Measurements from ENCODE around the gene UROS. TPM values are rescaled to one million over a fixed set of nuclear protein-coding genes. Genes with fewer than 3 reads are reported as not detected.

UROS gene
- total RNA-seq = 70.5 and 82.5 TPM in 2 replicates

DNA sequence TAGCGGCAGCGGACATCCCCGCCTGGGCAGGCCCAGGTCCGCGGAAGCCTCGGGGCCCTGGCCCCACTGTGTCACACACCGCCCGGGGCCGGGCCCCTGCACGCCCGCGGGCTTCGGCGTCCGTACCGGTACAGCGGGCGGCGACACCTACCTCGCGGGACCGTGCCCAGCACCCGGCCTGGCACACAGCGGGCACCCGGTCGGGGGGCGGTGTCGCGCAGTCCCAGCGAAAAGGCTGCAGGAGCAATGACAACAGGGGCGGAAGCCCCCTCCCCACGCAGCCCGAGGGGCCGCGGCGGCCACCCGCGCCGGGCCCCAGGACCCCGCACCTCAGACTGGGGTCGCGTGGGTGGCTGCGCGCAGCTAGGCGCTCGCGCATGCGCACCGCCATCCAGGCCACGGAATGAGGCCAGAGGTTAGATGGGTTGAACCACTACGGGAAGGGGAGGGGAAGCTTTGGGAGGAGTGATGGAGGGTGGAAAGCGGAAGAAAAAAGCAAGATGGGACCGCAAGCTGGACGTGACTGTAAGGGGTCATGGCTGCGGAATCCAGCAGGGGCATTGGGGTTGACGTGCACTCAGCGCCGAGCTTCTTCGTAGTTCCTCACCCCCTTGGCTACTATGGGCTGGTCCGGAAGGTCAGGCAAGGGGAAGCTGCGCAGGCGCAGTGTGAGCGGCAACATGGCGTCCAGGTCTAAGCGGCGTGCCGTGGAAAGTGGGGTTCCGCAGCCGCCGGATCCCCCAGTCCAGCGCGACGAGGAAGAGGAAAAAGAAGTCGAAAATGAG lies at the start of gene UROS, which contains the start of gene BCCIP:
TSS of gene UROS (minus strand) at position 381 of the 785 bp plus-strand sequence. CDS start 6,759 bp downstream, outside the sequence.
TSS of gene BCCIP (plus strand) at position 669 of the 785 bp plus-strand sequence. CDS start at position 681, 12 bp downstream.
- DNase-seq (ENCODE audit: low read depth) = peak; percentile 37
- no peaks in the 10 kb centered on the region for H3K27me3 ChIP-seq (ENCODE audit: control insufficient read depth, insufficient read depth, low read length)
- peaks cover 1% of the 10 kb centered on the region for H3K36me3 ChIP-seq (ENCODE audit: control insufficient read depth, insufficient read depth, low read length)
- H3K4me3 ChIP-seq (ENCODE audit: low read depth, low read length) = peak within 1 kb of the TSS; percentile 77
- TF ChIP-seq, protein P1, sequence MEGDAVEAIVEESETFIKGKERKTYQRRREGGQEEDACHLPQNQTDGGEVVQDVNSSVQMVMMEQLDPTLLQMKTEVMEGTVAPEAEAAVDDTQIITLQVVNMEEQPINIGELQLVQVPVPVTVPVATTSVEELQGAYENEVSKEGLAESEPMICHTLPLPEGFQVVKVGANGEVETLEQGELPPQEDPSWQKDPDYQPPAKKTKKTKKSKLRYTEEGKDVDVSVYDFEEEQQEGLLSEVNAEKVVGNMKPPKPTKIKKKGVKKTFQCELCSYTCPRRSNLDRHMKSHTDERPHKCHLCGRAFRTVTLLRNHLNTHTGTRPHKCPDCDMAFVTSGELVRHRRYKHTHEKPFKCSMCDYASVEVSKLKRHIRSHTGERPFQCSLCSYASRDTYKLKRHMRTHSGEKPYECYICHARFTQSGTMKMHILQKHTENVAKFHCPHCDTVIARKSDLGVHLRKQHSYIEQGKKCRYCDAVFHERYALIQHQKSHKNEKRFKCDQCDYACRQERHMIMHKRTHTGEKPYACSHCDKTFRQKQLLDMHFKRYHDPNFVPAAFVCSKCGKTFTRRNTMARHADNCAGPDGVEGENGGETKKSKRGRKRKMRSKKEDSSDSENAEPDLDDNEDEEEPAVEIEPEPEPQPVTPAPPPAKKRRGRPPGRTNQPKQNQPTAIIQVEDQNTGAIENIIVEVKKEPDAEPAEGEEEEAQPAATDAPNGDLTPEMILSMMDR (IDR thresholded peaks at IDR 0.05; ENCODE audit: insufficient read depth, low read length, poor library complexity, severe bottlenecking) = no peak

DNA sequence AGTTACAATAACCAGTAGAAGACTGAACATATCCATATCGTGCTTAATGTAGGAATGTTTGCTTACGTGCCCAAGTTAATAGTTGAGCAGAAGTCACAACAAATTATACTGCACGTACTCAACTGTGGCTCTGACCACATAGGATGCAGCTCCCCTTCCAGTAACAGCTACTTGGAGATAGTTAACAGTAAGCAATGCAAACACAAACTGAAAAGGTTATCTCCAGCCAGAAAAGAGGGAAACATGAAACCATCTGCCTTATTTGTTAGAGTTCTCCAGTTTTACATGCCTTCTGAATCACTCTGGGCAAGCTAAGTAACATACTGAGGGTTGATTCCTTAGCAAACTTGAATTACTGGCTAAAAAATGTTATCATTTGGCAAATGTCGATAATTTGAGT lies 48.3 kb upstream of the UROS start:
- TF ChIP-seq, protein P1 (IDR thresholded peaks at IDR 0.05; ENCODE audit: insufficient read depth, low read length, poor library complexity, severe bottlenecking) = no peak
- Histone ChIP-seq H3K36me3 (ENCODE audit: control insufficient read depth, insufficient read depth, low read length) (no peaks in the 10 kb centered on the region), H3K27me3 (ENCODE audit: control insufficient read depth, insufficient read depth, low read length) (no peaks in the 10 kb centered on the region), H3K4me3 (ENCODE audit: low read depth, low read length) (no peak overlapping the region)
- DNase-seq (ENCODE audit: low read depth) = no peak

DNA sequence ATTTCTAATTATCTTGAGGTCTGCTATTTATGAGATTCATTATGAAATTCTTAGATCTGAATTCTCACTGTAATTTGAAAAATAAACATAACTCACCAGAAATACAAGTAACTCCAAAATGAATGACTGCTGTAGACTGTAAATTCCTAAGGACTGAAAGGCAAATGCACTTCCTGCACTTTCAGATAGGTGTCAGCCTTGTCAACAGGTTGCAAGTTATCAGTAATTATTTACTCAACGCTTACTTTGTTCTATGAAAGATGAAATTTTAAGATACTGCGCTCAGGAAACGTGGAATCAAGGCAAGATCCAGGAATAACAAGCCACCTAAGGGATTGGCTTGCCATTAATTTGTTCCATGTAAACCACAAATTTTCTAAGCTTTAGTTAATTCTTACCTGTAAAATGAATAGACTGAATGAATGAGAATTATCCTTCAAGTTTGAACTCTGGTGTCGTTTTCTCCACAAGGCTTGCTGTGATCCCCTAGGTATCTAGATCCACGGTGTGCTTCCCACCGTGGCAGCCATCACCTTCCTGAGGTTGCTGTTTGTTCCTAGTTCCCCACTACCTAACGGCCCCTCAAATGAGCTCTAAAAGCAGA lies 45.4 kb upstream of the UROS start:
- Histone ChIP-seq H3K36me3 (ENCODE audit: control insufficient read depth, insufficient read depth, low read length) (peaks cover 1% of the 10 kb centered on the region), H3K4me3 (ENCODE audit: low read depth, low read length) (no peak overlapping the region), H3K27me3 (ENCODE audit: control insufficient read depth, insufficient read depth, low read length) (no peaks in the 10 kb centered on the region)
- DNase-seq (ENCODE audit: low read depth) = peak; percentile 19
- TF ChIP-seq, protein P1 (IDR thresholded peaks at IDR 0.05; ENCODE audit: insufficient read depth, low read length, poor library complexity, severe bottlenecking) = peak; percentile 80

DNA sequence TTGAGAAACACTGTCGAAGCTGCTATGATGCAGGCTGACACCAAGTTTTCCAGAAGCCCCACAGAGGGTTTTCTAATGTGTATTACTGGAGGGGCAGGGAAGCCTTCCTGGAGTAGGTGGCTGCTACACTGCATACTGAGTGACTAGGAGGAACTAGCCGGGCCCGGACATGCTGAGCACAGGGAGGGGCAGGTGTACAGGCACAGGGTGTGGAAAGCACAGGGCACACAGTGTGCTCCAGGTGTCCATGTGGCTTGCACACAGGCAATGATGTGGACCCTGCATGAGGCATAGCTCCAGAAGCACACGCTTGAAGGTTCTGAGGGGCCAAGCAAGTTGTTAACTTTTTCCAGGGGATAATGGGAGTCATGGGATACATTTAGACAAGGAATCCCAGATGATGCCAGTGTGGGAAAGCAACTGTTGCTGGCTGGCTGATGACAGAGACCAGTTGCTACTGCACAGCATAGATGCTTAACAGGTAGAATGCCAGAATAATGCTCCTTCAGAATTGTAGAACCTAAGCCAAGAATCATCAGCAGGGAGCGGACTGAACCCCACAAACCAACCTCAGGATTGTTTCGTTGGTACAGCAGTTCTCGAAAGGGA lies 43.5 kb upstream of the UROS start:
- TF ChIP-seq, protein P1 (IDR thresholded peaks at IDR 0.05; ENCODE audit: insufficient read depth, low read length, poor library complexity, severe bottlenecking) = no peak
- no peak overlapping the region for H3K4me3 ChIP-seq (ENCODE audit: low read depth, low read length)
- H3K36me3 ChIP-seq (ENCODE audit: control insufficient read depth, insufficient read depth, low read length) = peaks cover 1% of the 10 kb centered on the region
- no peaks in the 10 kb centered on the region for H3K27me3 ChIP-seq (ENCODE audit: control insufficient read depth, insufficient read depth, low read length)
- DNase-seq (ENCODE audit: low read depth) = no peak

DNA sequence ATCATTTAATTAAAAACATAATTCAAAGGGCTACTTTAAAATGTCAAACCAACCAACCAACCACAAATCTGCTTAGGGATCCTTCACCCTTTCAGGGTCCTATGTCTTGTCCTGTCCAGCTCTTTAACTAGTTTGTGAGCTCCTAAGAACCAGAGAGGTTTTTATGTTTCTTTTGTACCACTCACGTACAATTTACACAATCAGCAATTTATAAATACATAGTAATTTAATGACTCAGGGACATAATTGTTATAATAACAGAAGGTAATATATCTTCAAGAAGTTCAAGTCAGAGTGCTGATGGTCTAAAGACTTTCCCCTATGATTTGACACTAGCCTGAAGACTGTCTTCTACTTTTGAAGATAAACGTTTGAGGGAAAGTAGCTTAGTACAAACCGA lies 42.1 kb upstream of the UROS start:
- H3K27me3 ChIP-seq (ENCODE audit: control insufficient read depth, insufficient read depth, low read length) = no peaks in the 10 kb centered on the region
- no peak for DNase-seq (ENCODE audit: low read depth)
- H3K36me3 ChIP-seq (ENCODE audit: control insufficient read depth, insufficient read depth, low read length) = peaks cover 1% of the 10 kb centered on the region
- TF ChIP-seq, protein P1 (IDR thresholded peaks at IDR 0.05; ENCODE audit: insufficient read depth, low read length, poor library complexity, severe bottlenecking) = no peak
- no peak overlapping the region for H3K4me3 ChIP-seq (ENCODE audit: low read depth, low read length)
